H1 (cell line): ENCODE data around the gene SNX30. TPM values are rescaled to one million over a fixed set of nuclear protein-coding genes. Genes with fewer than 3 reads are reported as not detected.

ENCODE experiments used
- CTCF ChIA-PET: fragments of 300-600 bp; sonication (Branson Sonifier 250); formaldehyde crosslinking; loops from one replicate; lab custom pipeline; 2021; ENCODE audit not compliant: partially characterized antibody; lab: Charles Lee
- POLR2A ChIA-PET: fragments of 300-600 bp; sonication (Branson Sonifier 250); formaldehyde crosslinking; loops from one replicate; lab custom pipeline; 2021; ENCODE audit warnings: inconsistent platforms; ENCODE audit not compliant: partially characterized antibody; lab: Charles Lee
- DNase-seq, 2 experiments: peaks; one replicate each; pipeline versions ENCODE4 v3.0.0 to v3.0.0-alpha.2; 2010 to 2022; ENCODE audit warnings: low spot score in 2 of 2, low read depth in 1 of 2, mixed read lengths in 1 of 2
- FAIRE-seq: peaks from 2 replicates; lab custom pipeline; 2011; peaks lifted over from hg19 to GRCh38; lab: Jason Lieb, UNC
- H2AFZ ChIP-seq: 2 replicates; pipeline ENCODE4 v1.8.1; 2012; ENCODE audit warnings: low read length, inconsistent platforms
- H2AK5ac ChIP-seq: 2 replicates; pipeline ENCODE4 v1.6.1; 2013; ENCODE audit warnings: low read depth, low read length
- H2BK120ac ChIP-seq: replicated peaks from 2 replicates; pipeline ENCODE3; 2013; ENCODE audit warnings: low read depth, low read length, inconsistent platforms
- H2BK12ac ChIP-seq: 2 replicates; pipeline ENCODE4 v1.6.1; 2013; ENCODE audit warnings: low read depth, low read length
- H2BK15ac ChIP-seq: 2 replicates; pipeline ENCODE4 v1.6.1; 2013; ENCODE audit warnings: low read length
- H2BK20ac ChIP-seq: 2 replicates; pipeline ENCODE4 v1.6.1; 2013; ENCODE audit warnings: low read length
- H2BK5ac ChIP-seq: 2 replicates; pipeline ENCODE4 v1.6.1; 2013; ENCODE audit warnings: low read depth, low read length
- H3K14ac ChIP-seq: 2 replicates; pipeline ENCODE4 v1.6.1; 2013; ENCODE audit warnings: inconsistent platforms; ENCODE audit not compliant: insufficient read length
- H3K18ac ChIP-seq: 2 replicates; pipeline ENCODE4 v1.6.1; 2013; ENCODE audit warnings: low read length; ENCODE audit errors: extremely low read depth
- H3K23ac ChIP-seq: 2 replicates; pipeline ENCODE4 v1.6.1; 2013; ENCODE audit warnings: inconsistent platforms; ENCODE audit not compliant: insufficient read length
- H3K23me2 ChIP-seq: 2 replicates; pipeline ENCODE4 v1.6.1; 2013; ENCODE audit warnings: low read depth, low read length
- H3K27ac ChIP-seq: 2 replicates; pipeline ENCODE4 v1.6.1; 2011; ENCODE audit warnings: low read depth, low read length, inconsistent platforms
- H3K27me3 ChIP-seq, 4 experiments: replicated peaks in 1 of 4; 1 replicate in 1 of 4; 2 replicates in 3 of 4; pipeline versions ENCODE4 v1.6.1 to v1.8.1; 2011 to 2013; ENCODE audit warnings: low read length in 3 of 4, mild to moderate bottlenecking in 3 of 4, inconsistent platforms in 2 of 4, mixed read lengths in 2 of 4, moderate library complexity in 1 of 4; ENCODE audit not compliant: control insufficient read depth in 3 of 4, insufficient read depth in 3 of 4; ENCODE audit errors: extremely low read depth in 1 of 4
- H3K36me3 ChIP-seq, 4 experiments: 2 replicates each; pipeline versions ENCODE4 v1.6.1 to v1.8.1; 2011 to 2013; ENCODE audit warnings: mild to moderate bottlenecking in 4 of 4, low read length in 3 of 4, moderate library complexity in 2 of 4, control low read depth in 1 of 4, inconsistent platforms in 1 of 4; ENCODE audit not compliant: insufficient read depth in 4 of 4, control insufficient read depth in 2 of 4
- H3K4ac ChIP-seq: replicated peaks from 2 replicates; pipeline ENCODE3; 2013; ENCODE audit warnings: low read length, low read depth, mixed read lengths, inconsistent platforms; ENCODE audit not compliant: insufficient read length
- H3K4me1 ChIP-seq, 4 experiments: replicated peaks in 1 of 4; 1 replicate in 1 of 4; 2 replicates in 3 of 4; pipeline versions ENCODE4 v1.6.1 to v1.8.1; 2011 to 2013; ENCODE audit warnings: low read length in 3 of 4, inconsistent platforms in 2 of 4, mixed read lengths in 1 of 4; ENCODE audit not compliant: insufficient read depth in 4 of 4, control insufficient read depth in 3 of 4
- H3K4me2 ChIP-seq, 2 experiments: 2 replicates each; pipeline versions ENCODE4 v1.6.1 to v1.8.1; 2011 to 2013; ENCODE audit warnings: low read depth in 2 of 2, low read length in 2 of 2, control low read depth in 1 of 2, inconsistent platforms in 1 of 2, mild to moderate bottlenecking in 1 of 2; ENCODE audit not compliant: insufficient read depth in 1 of 2
- H3K4me3 ChIP-seq, 4 experiments: fragments of 200-600, 300-600 bp in 1 of 4; sonication (generic), shearing (Covaris generic), sonication (Bioruptor Twin) in 1 of 4; 2 replicates each; pipeline versions ENCODE4 v1.5.1 to v1.8.1; 2011 to 2016; ENCODE audit warnings: low read length in 4 of 4, low read depth in 3 of 4, control low read depth in 2 of 4, inconsistent platforms in 2 of 4, mild to moderate bottlenecking in 2 of 4, mixed read lengths in 1 of 4, moderate library complexity in 1 of 4; ENCODE audit not compliant: insufficient read depth in 2 of 4; ENCODE audit errors: extremely low read depth in 1 of 4
- H3K56ac ChIP-seq: replicated peaks from 2 replicates; pipeline ENCODE3; 2013; ENCODE audit warnings: low read depth, mild to moderate bottlenecking, mixed read lengths, low read length, inconsistent platforms; ENCODE audit not compliant: insufficient read length
- H3K79me1 ChIP-seq: 2 replicates; pipeline ENCODE4 v1.6.1; 2013; ENCODE audit warnings: low read depth, low read length, control low read depth
- H3K79me2 ChIP-seq, 2 experiments: 2 replicates each; pipeline versions ENCODE4 v1.6.1 to v1.8.1; 2012 to 2013; ENCODE audit warnings: low read length in 2 of 2, mild to moderate bottlenecking in 2 of 2, inconsistent platforms in 1 of 2; ENCODE audit not compliant: insufficient read depth in 2 of 2, control insufficient read depth in 1 of 2
- H3K9ac ChIP-seq, 4 experiments: replicated peaks in 1 of 4; 1 replicate in 1 of 4; 2 replicates in 3 of 4; pipeline versions ENCODE4 v1.6.1 to v1.8.1; 2011 to 2013; ENCODE audit warnings: low read depth in 3 of 4, low read length in 3 of 4, control low read depth in 2 of 4, mild to moderate bottlenecking in 2 of 4, moderate library complexity in 2 of 4, inconsistent platforms in 1 of 4; ENCODE audit errors: extremely low read depth in 1 of 4
- H3K9me3 ChIP-seq, 2 experiments: 2 replicates each; pipeline versions ENCODE4 v1.6.1 to v1.8.1; 2012 to 2013; ENCODE audit warnings: mild to moderate bottlenecking in 2 of 2, moderate library complexity in 2 of 2, control low read depth in 1 of 2, inconsistent platforms in 1 of 2, low read depth in 1 of 2, low read length in 1 of 2, mixed read lengths in 1 of 2; ENCODE audit not compliant: insufficient read depth in 2 of 2
- H4K20me1 ChIP-seq, 2 experiments: replicated peaks in 1 of 2; 2 replicates each; pipeline versions ENCODE3 to v1.8.1; 2011 to 2013; ENCODE audit warnings: inconsistent platforms in 2 of 2, low read length in 2 of 2, mild to moderate bottlenecking in 1 of 2; ENCODE audit not compliant: insufficient read depth in 2 of 2, control insufficient read depth in 1 of 2
- H4K5ac ChIP-seq: 2 replicates; pipeline ENCODE4 v1.6.1; 2013; ENCODE audit warnings: low read length, low read depth, mixed read lengths, inconsistent platforms; ENCODE audit not compliant: insufficient read length
- H4K8ac ChIP-seq: 2 replicates; pipeline ENCODE4 v1.8.0; 2013; ENCODE audit warnings: mild to moderate bottlenecking, moderate library complexity, low read length, inconsistent platforms; ENCODE audit not compliant: insufficient read depth; ENCODE audit errors: extremely low read depth
- H4K91ac ChIP-seq: replicated peaks from 2 replicates; pipeline ENCODE3; 2013; ENCODE audit warnings: low read length, mixed read lengths, inconsistent platforms; ENCODE audit not compliant: insufficient read length
- BACH1 ChIP-seq: IDR thresholded peaks from 2 replicates; pipeline ENCODE4 v1.6.1; 2012; ENCODE audit warnings: low read length, improper control_type of control experiment
- E2F6 ChIP-seq: IDR thresholded peaks from 2 replicates; pipeline ENCODE4 v1.6.1; 2012; ENCODE audit warnings: inconsistent platforms
- JUN ChIP-seq: IDR thresholded peaks from 2 replicates; pipeline ENCODE4 v1.6.1; 2011; ENCODE audit warnings: low read depth, mild to moderate bottlenecking, improper control_type of control experiment, low read length
- KDM4A ChIP-seq: IDR thresholded peaks from one replicate; pipeline ENCODE4 v1.7.1; 2012; ENCODE audit warnings: low read depth, mild to moderate bottlenecking, moderate library complexity, low read length, inconsistent platforms; ENCODE audit not compliant: severe bottlenecking
- KDM5A ChIP-seq: fragments of 200-600 bp; IDR thresholded peaks from 2 replicates; pipeline ENCODE4 v1.7.1; 2012; ENCODE audit warnings: mild to moderate bottlenecking, low read length, inconsistent platforms, mixed read lengths
- MAFK ChIP-seq: IDR thresholded peaks from 2 replicates; pipeline ENCODE4 v1.6.1; 2012; ENCODE audit warnings: low read depth, mild to moderate bottlenecking, improper control_type of control experiment, low read length
- POU5F1 ChIP-seq: IDR thresholded peaks from 2 replicates; pipeline ENCODE4 v1.6.1; 2011; ENCODE audit warnings: low read depth, mild to moderate bottlenecking, low read length, moderate library complexity
- SIN3A ChIP-seq, 2 experiments: IDR thresholded peaks in 1 of 2; conservative IDR thresholded peaks in 1 of 2; 2 replicates each; pipeline ENCODE4 v1.6.1; 2011 to 2012; ENCODE audit warnings: low read length in 2 of 2, improper control_type of control experiment in 1 of 2, low read depth in 1 of 2, mild to moderate bottlenecking in 1 of 2
- SIX5 ChIP-seq: IDR thresholded peaks from 2 replicates; pipeline ENCODE4 v1.6.1; 2011; ENCODE audit warnings: mild to moderate bottlenecking, low read depth, low read length
- TAF7 ChIP-seq: optimal IDR thresholded peaks from 2 replicates; pipeline ENCODE3; 2011; ENCODE audit warnings: low read depth, mild to moderate bottlenecking, inconsistent platforms, low read length, moderate library complexity, borderline replicate concordance
- TCF12 ChIP-seq: IDR thresholded peaks from 2 replicates; pipeline ENCODE4 v1.6.1; 2011; ENCODE audit warnings: low read depth, mild to moderate bottlenecking, low read length
- USF2 ChIP-seq: IDR thresholded peaks from 2 replicates; pipeline ENCODE4 v1.6.1; 2011; ENCODE audit warnings: low read length, improper control_type of control experiment
- WGBS, 2 experiments: shearing (Covaris generic) in 1 of 2; methylation state at CpG; one replicate each; pipeline versions ENCODE4 v1.1.6 to v1.1.7; 2013 to 2015; ENCODE audit warnings: low lambda C conversion rate in 2 of 2, mixed read lengths in 2 of 2, inconsistent platforms in 1 of 2, low coverage in 1 of 2, missing lambda C conversion rate in 1 of 2; ENCODE audit not compliant: insufficient replicate concordance in 2 of 2, insufficient coverage in 1 of 2, insufficient read length in 1 of 2; ENCODE audit errors: extremely low coverage in 1 of 2, missing lambda C conversion rate in 1 of 2; 5-methylcytosine and 5-hydroxymethylcytosine counted together
- polyA plus RNA-seq, 7 experiments: library from polyadenylated mRNA; depleted of rRNA in 3 of 7; stranded (reverse) in 5 of 7; unstranded in 2 of 7; fragments of >200 nt in 5 of 7; fragments of 200-250 nt in 2 of 7; gene quantifications; 1 replicate in 5 of 7; 2 replicates in 1 of 7; 4 replicates in 1 of 7; pipeline versions ENCODE4 v1.2.1 to v1.2.3, GENCODE V29; 2011 to 2013; ENCODE audit warnings: missing spikeins in 2 of 7, mixed read lengths in 2 of 7
- total RNA-seq: library from RNA; stranded (reverse); fragmentation: NEBNext Ultra II Directional; extraction: Animal tissue kit (Norgen Biotek cat#: 25700); gene quantifications from 2 replicates; pipeline ENCODE4 v1.2.1, GENCODE V29; 2021

Gene SNX30
- total and polyA plus RNA-seq, 2 of the 8 experiments (the other 6 are each of a cell fraction or from before 2014, with no cell fraction given): 4.0 to 12.2 TPM

GRCh38 chr9:112869917-112870316 is 119.4 kb downstream of the SNX30 start:
- no peak for DNase-seq
- TF ChIP-seq TAF7 (no peak), KDM4A (no peak), BACH1 (no peak), POU5F1 (no peak), JUN (no peak), KDM5A (no peak), USF2 (no peak), SIX5 (no peak), MAFK (no peak), E2F6 (no peak), TCF12 (no peak), SIN3A (conservative IDR thresholded peaks at IDR 0.05 in 1 of 2, IDR thresholded peaks at IDR 0.05 in 1 of 2; ENCODE audit: low read depth in 1 of 2, low read length in 2 of 2) (no peak)

More at GRCh38 chr9:112869917-112870316, 119.4 kb downstream of the SNX30 start:
- POLR2A ChIA-PET: interaction anchor here (0.5 kb wide), 1 partner anchor 206 kb away, joined by 3 read pairs; no protein-coding TSS in a partner anchor
- Histone ChIP-seq H2BK120ac (no peak overlapping the region), H3K36me3 (peaks cover 0 to 2% (median 0%) of the 10 kb centered on the region in 4 experiments; a peak in 1 of 8 replicates), H3K4ac (no peak overlapping the region), H4K8ac (no peak overlapping the region), H2BK20ac (no peak overlapping the region), H3K27ac (no peak overlapping the region), H3K18ac (no peak overlapping the region), H3K56ac (no peak overlapping the region), H2BK15ac (no peak overlapping the region), H2AFZ (no peak overlapping the region), H3K4me2 (no peak overlapping the region), H2BK12ac (no peak overlapping the region), H3K14ac (no peak overlapping the region), H3K9ac (no peak overlapping the region), H4K20me1 (no peaks in the 10 kb centered on the region), H2BK5ac (no peak overlapping the region), H3K23me2 (peaks cover 6% of the 10 kb centered on the region; the same call in 1 of the 2 replicates), H4K5ac (no peak overlapping the region), H3K9me3 (no peaks in the 10 kb centered on the region), H2AK5ac (no peak overlapping the region), H3K4me1 (peaks cover 0 to 6% (median 1%) of the 10 kb centered on the region in 4 experiments; a peak in 2 of 7 replicates), H3K79me2 (no peaks in the 10 kb centered on the region), H3K79me1 (no peaks in the 10 kb centered on the region), H3K27me3 (no peaks in the 10 kb centered on the region), H3K4me3 (no peak overlapping the region), H4K91ac (no peak overlapping the region), H3K23ac (no peak overlapping the region)
- no peak for FAIRE-seq
- CTCF ChIA-PET: interaction anchor here (0.8 to 2.5 kb wide), 8 partner anchors 10 to 84 kb away, joined by 3 to 9 read pairs (median 4); no protein-coding TSS in a partner anchor
- 88% methylated on average over 5 of the region's 5 CpGs; no CpG with 5 or more reads in 1 of the 2 experiments for WGBS, 2 experiments
